ENCODE data around the gene FDX2.

Gene FDX2

DNA sequence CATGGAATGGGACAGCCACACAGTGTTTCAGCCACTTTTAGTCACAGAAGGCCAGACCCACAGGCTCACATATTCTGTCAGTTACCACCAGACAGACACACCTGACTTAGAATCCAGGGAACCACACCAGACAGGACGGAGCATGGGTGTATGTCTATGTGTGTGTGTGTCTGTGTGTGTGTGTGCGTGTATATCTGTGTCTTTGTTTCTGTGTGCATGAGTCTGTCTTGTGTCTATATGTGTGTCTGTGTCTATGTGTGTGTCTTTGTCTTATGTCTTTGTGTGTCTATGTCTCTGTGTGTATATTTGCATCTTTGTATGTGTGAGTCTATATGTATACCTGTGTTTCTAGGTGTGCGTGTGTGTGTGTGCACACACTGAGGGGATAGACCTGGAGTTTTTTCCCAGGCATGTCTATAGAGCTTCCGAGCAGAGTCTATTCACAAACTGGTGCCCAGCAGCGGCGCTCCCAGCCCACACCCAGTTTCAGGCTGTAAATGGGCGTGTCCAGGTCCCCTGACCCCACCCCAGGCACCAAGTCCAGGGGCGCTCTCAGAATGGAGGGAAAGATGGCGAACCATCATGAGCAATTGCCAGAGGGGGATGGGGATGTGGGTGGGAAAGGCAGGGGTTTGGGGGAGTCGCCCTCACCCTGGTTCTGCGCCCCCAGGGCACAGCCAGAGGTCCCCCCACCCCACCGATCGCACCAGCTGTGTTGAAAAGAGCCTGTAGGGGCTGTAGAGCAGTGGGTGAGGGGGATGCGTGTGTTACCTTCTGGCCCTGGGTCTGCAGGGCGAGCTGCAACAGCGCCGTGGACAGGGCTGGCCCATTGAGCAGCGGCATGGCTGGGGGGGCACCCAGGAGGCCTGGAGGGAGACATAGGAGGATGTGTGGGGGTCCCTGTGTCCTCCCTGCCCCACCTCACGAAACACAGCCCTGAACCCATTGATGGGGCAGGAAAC, 6.3 kb upstream of the FDX2 start:
- DNase-seq (ENCODE audit: extremely low read depth, insufficient read length) = no peak
- Histone ChIP-seq H3K4me3 (replicated peaks; ENCODE audit: low read depth, low read length) (no peak overlapping the region), H3K36me3 (ENCODE audit: control insufficient read depth, insufficient read depth, low read length) (peaks cover 53% of the 10 kb centered on the region), H3K27me3 (replicated peaks; ENCODE audit: control insufficient read depth, insufficient read depth, low read length) (no peaks in the 10 kb centered on the region)
- TF ChIP-seq, protein P1, sequence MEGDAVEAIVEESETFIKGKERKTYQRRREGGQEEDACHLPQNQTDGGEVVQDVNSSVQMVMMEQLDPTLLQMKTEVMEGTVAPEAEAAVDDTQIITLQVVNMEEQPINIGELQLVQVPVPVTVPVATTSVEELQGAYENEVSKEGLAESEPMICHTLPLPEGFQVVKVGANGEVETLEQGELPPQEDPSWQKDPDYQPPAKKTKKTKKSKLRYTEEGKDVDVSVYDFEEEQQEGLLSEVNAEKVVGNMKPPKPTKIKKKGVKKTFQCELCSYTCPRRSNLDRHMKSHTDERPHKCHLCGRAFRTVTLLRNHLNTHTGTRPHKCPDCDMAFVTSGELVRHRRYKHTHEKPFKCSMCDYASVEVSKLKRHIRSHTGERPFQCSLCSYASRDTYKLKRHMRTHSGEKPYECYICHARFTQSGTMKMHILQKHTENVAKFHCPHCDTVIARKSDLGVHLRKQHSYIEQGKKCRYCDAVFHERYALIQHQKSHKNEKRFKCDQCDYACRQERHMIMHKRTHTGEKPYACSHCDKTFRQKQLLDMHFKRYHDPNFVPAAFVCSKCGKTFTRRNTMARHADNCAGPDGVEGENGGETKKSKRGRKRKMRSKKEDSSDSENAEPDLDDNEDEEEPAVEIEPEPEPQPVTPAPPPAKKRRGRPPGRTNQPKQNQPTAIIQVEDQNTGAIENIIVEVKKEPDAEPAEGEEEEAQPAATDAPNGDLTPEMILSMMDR (IDR thresholded peaks at IDR 0.05; ENCODE audit: insufficient read depth, low read length, poor library complexity, severe bottlenecking) = no peak

DNA sequence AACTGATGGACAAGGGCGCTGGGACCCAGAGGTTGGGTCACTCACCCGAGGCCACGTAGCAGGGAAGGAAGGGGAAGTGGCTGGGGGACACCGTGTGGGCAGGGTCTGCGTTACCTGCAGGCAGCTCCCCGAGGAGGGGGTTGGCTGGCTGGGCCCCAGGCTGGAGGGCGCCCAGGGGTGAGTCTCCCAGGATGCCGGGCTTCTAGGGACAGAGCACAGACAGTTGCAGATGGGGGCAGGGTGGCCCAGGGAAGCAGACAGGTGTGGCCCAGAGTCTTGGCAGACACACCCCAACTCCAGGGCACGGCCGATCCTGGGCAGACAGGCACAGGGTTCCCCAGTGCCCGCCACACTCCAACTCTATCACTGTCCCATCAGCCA, 5.6 kb upstream of the FDX2 start:
- peaks cover 50% of the 10 kb centered on the region for H3K36me3 ChIP-seq (ENCODE audit: control insufficient read depth, insufficient read depth, low read length)

DNA sequence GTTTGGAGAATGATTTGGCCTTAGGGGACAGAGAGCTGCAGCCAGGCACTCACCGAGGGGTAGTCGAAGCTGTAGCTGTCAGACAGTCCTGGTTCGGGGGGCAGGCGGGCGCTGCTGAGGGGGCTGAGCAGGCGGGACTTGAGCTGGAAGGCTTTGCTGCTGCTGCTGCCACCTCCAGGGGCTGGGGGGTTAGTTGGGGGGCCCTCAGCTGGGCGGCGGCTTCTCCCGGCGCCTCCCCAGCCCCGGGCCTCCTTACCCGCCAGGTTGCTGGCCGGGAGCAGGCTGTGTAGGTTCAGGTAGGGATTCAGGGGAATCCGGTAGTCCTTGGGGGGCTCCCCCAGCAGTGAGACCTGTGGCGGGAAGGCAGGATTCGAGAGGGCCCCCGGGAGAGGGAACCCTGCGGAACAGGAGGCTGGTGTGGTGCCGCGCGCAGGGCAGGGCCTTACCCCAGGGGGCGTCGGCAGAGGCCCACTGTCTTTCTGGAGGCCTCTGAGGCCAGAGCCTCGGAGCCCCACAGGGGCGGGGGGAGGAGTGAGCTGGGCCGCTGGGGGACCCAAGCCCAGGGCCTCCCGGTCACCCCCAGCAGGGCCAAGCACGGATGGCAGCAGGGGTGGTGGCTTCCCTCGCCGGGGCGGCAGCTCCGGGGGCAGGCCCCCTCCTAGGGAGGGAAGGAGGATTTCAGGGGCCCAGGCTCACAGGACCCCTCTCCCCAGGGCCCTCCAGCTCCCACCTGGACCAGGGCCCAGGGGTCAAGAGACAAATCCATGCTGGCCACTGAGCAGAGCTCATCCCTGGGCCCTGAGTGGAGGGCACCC, 5.0 kb upstream of the FDX2 start:
- Histone ChIP-seq H3K4me3 (replicated peaks; ENCODE audit: low read depth, low read length) (no peak overlapping the region), H3K36me3 (ENCODE audit: control insufficient read depth, insufficient read depth, low read length) (peaks cover 47% of the 10 kb centered on the region), H3K27me3 (replicated peaks; ENCODE audit: control insufficient read depth, insufficient read depth, low read length) (no peaks in the 10 kb centered on the region)
- TF ChIP-seq, protein P1 (IDR thresholded peaks at IDR 0.05; ENCODE audit: insufficient read depth, low read length, poor library complexity, severe bottlenecking) = no peak
- no peak for DNase-seq (ENCODE audit: extremely low read depth, insufficient read length)

More for the DNA sequence above, 5.6 kb upstream of the FDX2 start:
- TF ChIP-seq, protein P1 (IDR thresholded peaks at IDR 0.05; ENCODE audit: insufficient read depth, low read length, poor library complexity, severe bottlenecking) = no peak
- DNase-seq (ENCODE audit: extremely low read depth, insufficient read length) = no peak
- Histone ChIP-seq H3K27me3 (replicated peaks; ENCODE audit: control insufficient read depth, insufficient read depth, low read length) (no peaks in the 10 kb centered on the region), H3K4me3 (replicated peaks; ENCODE audit: low read depth, low read length) (no peak overlapping the region)

DNA sequence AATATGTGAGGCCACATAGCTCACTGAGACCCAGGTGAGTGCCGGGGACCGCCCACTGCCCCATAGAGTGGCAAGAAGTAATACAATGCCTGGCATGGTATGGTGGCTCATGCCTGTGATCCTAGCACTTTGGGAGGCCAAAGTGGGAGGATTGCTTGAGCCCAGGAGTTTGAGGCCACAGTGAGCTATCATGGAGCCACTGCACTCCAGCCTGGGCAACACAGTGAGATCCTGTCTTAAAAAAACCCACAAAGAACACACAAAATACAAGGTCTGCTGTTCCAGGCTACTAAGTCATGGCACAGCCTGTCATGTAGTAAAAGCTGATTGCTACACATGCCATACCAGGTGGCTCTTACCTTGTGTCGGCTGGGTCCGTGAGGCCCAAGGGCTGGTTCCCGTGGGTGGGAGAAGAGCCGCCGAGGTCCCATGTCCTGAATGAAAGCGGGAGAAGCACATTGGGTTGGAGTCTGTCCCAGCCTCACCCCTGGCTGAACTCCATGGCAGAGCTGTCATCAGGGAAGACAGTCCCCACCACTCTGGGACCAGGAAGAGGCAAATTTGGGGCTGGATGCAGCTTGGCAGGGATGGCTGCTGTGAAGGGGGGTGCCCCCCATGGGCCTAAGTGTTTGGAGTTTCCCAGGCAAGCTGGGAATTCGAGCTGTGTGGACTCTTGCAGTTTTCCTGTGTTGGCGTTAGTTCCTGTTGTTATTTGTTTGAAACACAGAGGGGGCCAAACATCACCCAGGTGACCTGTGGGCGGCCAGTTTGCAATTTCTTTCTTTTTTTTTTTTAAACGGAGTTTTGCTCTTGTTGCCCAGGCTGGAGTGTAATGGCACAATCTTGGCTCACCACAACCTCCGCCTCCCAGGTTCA, 3.2 kb upstream of the FDX2 start:
- peaks cover 38% of the 10 kb centered on the region for H3K36me3 ChIP-seq (ENCODE audit: control insufficient read depth, insufficient read depth, low read length)
- no peak for DNase-seq (ENCODE audit: extremely low read depth, insufficient read length)
- H3K4me3 ChIP-seq (replicated peaks; ENCODE audit: low read depth, low read length) = no peak overlapping the region
- H3K27me3 ChIP-seq (replicated peaks; ENCODE audit: control insufficient read depth, insufficient read depth, low read length) = no peaks in the 10 kb centered on the region
- TF ChIP-seq, protein P1 (IDR thresholded peaks at IDR 0.05; ENCODE audit: insufficient read depth, low read length, poor library complexity, severe bottlenecking) = no peak

DNA sequence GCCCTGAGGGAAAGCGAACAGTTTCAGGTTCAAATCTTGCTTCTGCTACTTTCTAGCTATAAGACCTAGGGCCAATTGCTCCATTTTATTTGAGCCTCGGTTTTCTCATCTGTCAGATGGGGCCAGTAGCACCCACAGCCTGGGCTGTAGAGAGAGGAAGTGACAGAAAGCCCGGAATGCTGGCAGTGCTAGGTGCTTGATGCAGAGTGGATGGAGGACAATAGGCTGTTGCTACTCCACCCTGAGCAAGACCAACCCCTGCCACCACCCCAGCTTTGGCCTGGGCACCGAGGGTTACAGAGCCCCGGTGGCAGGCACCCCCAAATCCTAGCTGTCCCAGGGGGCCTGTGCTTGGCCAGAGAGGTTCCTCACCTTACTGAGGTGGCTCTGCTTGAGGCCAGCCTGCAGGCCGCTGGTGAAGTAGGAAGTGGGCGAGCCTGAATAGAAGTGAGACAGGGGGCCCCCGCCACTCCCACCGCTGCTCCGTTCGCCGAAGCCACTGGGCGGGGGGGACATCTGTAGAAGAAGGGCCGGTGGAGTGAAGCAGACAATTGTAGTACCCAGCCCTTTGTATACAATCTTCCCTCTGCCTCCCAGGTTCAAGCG, 2.1 kb upstream of the FDX2 start:
- Histone ChIP-seq H3K36me3 (ENCODE audit: control insufficient read depth, insufficient read depth, low read length) (peaks cover 31% of the 10 kb centered on the region), H3K27me3 (replicated peaks; ENCODE audit: control insufficient read depth, insufficient read depth, low read length) (no peaks in the 10 kb centered on the region), H3K4me3 (replicated peaks; ENCODE audit: low read depth, low read length) (no peak overlapping the region)
- no peak for DNase-seq (ENCODE audit: extremely low read depth, insufficient read length)
- TF ChIP-seq, protein P1 (IDR thresholded peaks at IDR 0.05; ENCODE audit: insufficient read depth, low read length, poor library complexity, severe bottlenecking) = no peak

Data from GM06990 (cell line).